Upper lobe of left lung (tissue), 6 donors: ENCODE results near the gene MRPL50. TPM values are rescaled to one million over a fixed set of nuclear protein-coding genes. Genes with fewer than 3 reads are reported as not detected.
A peak's percentile ranks its signal among the peaks of the same experiment; 100 is the strongest.

Source experiments
- ATAC-seq, 2 donors: fragments of 200-7000 bp; cut with Tn5 transposase; one replicate each; pipeline ENCODE4 v1.9.1; 2022; ENCODE audit warnings: mild to moderate bottlenecking in 2 of 2, moderate library complexity in 2 of 2; ENCODE audit not compliant: low FRiP score in 2 of 2
- DNase-seq, 2 donors: peaks; one replicate each; pipeline ENCODE4 v3.0.0-alpha.2; 2019 to 2020
- H3K27ac ChIP-seq, 4 donors: fragments of 200-600 bp; sonication (generic); one replicate each; pipeline ENCODE4 v1.5.1; 2016 to 2019
- H3K27me3 ChIP-seq, 4 donors: fragments of 200-600 bp; sonication (generic); one replicate each; pipeline ENCODE4 v1.5.1; 2017 to 2019
- H3K36me3 ChIP-seq, 4 donors: fragments of 200-600 bp; sonication (generic); one replicate each; pipeline ENCODE4 v1.5.1; 2016 to 2019
- H3K4me1 ChIP-seq, 4 donors: fragments of 200-600 bp; sonication (generic); one replicate each; pipeline ENCODE4 v1.5.1; 2018 to 2019
- H3K4me3 ChIP-seq, 4 donors: fragments of 200-600 bp; sonication (generic); one replicate each; pipeline ENCODE4 v1.5.1; 2017 to 2019; ENCODE audit warnings: mild to moderate bottlenecking in 2 of 4, moderate library complexity in 1 of 4
- H3K9me3 ChIP-seq, 4 donors: fragments of 200-600 bp; sonication (generic); one replicate each; pipeline ENCODE4 v1.5.1; 2018 to 2019
- CTCF ChIP-seq, 6 experiments: fragments of 450-650 bp in 4 of 6; fragments of 200-600 bp in 2 of 6; sonication (generic) in 2 of 6; IDR thresholded peaks; one replicate each; pipeline ENCODE4 v1.5.1; 2016 to 2019; ENCODE audit warnings: antibody characterized with exemption in 6 of 6
- EP300 ChIP-seq, 4 donors: sonication (generic); formaldehyde crosslinking; IDR thresholded peaks; one replicate each; pipeline ENCODE4 v1.5.1; 2017; ENCODE audit warnings: antibody characterized with exemption in 4 of 4, control low read depth in 2 of 4
- POLR2A ChIP-seq, 4 donors: fragments of 450-650 bp; IDR thresholded peaks; one replicate each; pipeline ENCODE4 v1.5.1; 2016 to 2017; ENCODE audit warnings: antibody characterized with exemption in 4 of 4, mild to moderate bottlenecking in 2 of 4
- POLR2AphosphoS5 ChIP-seq, 2 donors: sonication (generic); formaldehyde crosslinking; IDR thresholded peaks; one replicate each; pipeline ENCODE4 v1.5.1; 2017; ENCODE audit warnings: antibody characterized with exemption in 2 of 2
- WGBS, 2 donors: methylation state at CpG; one replicate each; pipeline ENCODE4 v1.1.5; 2017 to 2018; 5-methylcytosine and 5-hydroxymethylcytosine counted together
- total RNA-seq, 6 donors: library from RNA; depleted of rRNA in 4 of 6; stranded (reverse); fragments of >200 nt in 4 of 6; gene quantifications; one replicate each; pipeline versions ENCODE4 v1.1.0 to v1.2.1, GENCODE V29; 2016 to 2021
- donor health status: DM: no; HTN: no; CAD: no; lungs with moderate emphysema.
- donor health status: DM: no; HTN: yes; CAD: no; lungs with severe emphysema.

MRPL50 gene
- total RNA-seq, 6 donors from 2014 or later = 3.9 to 13.4 (median 9.2) TPM

- Histone ChIP-seq H3K27ac (no peak overlapping the region), H3K4me3 (no peak overlapping the region), H3K9me3 (no peaks in the 10 kb centered on the region), H3K36me3 (no peaks in the 10 kb centered on the region), H3K27me3 (no peaks in the 10 kb centered on the region), H3K4me1 (no peaks in the 10 kb centered on the region)
- peak in 1 of 2 donors; percentile 12 for ATAC-seq
- no peak for TF ChIP-seq CTCF (IDR thresholded peaks at IDR 0.05)
- no peak for TF ChIP-seq EP300 (IDR thresholded peaks at IDR 0.05)
- TF ChIP-seq POLR2A (IDR thresholded peaks at IDR 0.05) = no peak
- TF ChIP-seq POLR2AphosphoS5 (IDR thresholded peaks at IDR 0.05) = no peak
- no peak for DNase-seq
- 54 to 66% methylated on average over 5 to 7 of the region's 7 CpGs for WGBS, 2 donors
Observed at GRCh38 chr9:101354765-101355708, 43.4 kb downstream of the MRPL50 start.

GRCh38 chr9:101354143-101354764, 44.2 kb downstream of the MRPL50 start:
- TF ChIP-seq EP300 (IDR thresholded peaks at IDR 0.05) (no peak), POLR2AphosphoS5 (IDR thresholded peaks at IDR 0.05) (no peak), POLR2A (IDR thresholded peaks at IDR 0.05) (no peak), CTCF (IDR thresholded peaks at IDR 0.05) (no peak)
- no peak for ATAC-seq
- no peak for DNase-seq
- Histone ChIP-seq H3K27me3 (no peaks in the 10 kb centered on the region), H3K36me3 (no peaks in the 10 kb centered on the region), H3K4me1 (no peaks in the 10 kb centered on the region), H3K27ac (no peak overlapping the region), H3K4me3 (no peak overlapping the region), H3K9me3 (no peaks in the 10 kb centered on the region)
- 78 to 89% methylated on average over 5 of the region's 5 CpGs for WGBS, 2 donors

- no peaks in the 10 kb centered on the region for H3K27me3 ChIP-seq
- H3K36me3 ChIP-seq = no peaks in the 10 kb centered on the region
- H3K9me3 ChIP-seq = no peaks in the 10 kb centered on the region
- ATAC-seq (no peak), DNase-seq (no peak)
- whole genome bisulfite sequencing, 2 donors = 69 to 75% methylated on average over 2 of the region's 2 CpGs
- TF ChIP-seq POLR2A (IDR thresholded peaks at IDR 0.05) (no peak), POLR2AphosphoS5 (IDR thresholded peaks at IDR 0.05) (no peak), CTCF (IDR thresholded peaks at IDR 0.05) (no peak), EP300 (IDR thresholded peaks at IDR 0.05) (no peak)
- no peaks in the 10 kb centered on the region for H3K4me1 ChIP-seq
- no peak overlapping the region for H3K4me3 ChIP-seq
- no peak overlapping the region for H3K27ac ChIP-seq
Observed at GRCh38 chr9:101353683-101354082, 44.7 kb downstream of the MRPL50 start.

- ATAC-seq (no peak), DNase-seq (no peak)
- Histone ChIP-seq H3K36me3 (no peaks in the 10 kb centered on the region), H3K27ac (no peak overlapping the region), H3K4me1 (no peaks in the 10 kb centered on the region), H3K4me3 (no peak overlapping the region), H3K27me3 (no peaks in the 10 kb centered on the region), H3K9me3 (no peaks in the 10 kb centered on the region)
- TF ChIP-seq EP300 (IDR thresholded peaks at IDR 0.05) (no peak), POLR2AphosphoS5 (IDR thresholded peaks at IDR 0.05) (no peak)
- WGBS, 2 donors = 75 to 76% methylated on average over 6 of the region's 6 CpGs
Observed at GRCh38 chr9:101352892-101353463, 45.4 kb downstream of the MRPL50 start.

GRCh38 chr9:101350285-101350684, 48.1 kb downstream of the MRPL50 start:
- H3K9me3 ChIP-seq = no peaks in the 10 kb centered on the region
- H3K4me3 ChIP-seq = no peak overlapping the region
- no peak for DNase-seq
- H3K27me3 ChIP-seq = no peaks in the 10 kb centered on the region
- H3K36me3 ChIP-seq = no peaks in the 10 kb centered on the region
- no peak for ATAC-seq
- no peak overlapping the region for H3K27ac ChIP-seq
- WGBS, 2 donors = 82 to 84% methylated on average over 1 of the region's 1 CpG
- H3K4me1 ChIP-seq = no peaks in the 10 kb centered on the region
- TF ChIP-seq POLR2A (IDR thresholded peaks at IDR 0.05) (no peak), CTCF (IDR thresholded peaks at IDR 0.05) (no peak), EP300 (IDR thresholded peaks at IDR 0.05) (no peak), POLR2AphosphoS5 (IDR thresholded peaks at IDR 0.05) (no peak)
